Ectodermal cell (in vitro differentiated cells): Measurements from ENCODE around the gene SLC2A4.

ENCODE experiments used
- H3K27ac ChIP-seq: 2 replicates; pipeline ENCODE4 v1.7.0; 2013; ENCODE audit warnings: mild to moderate bottlenecking, low read depth, low read length; ENCODE audit not compliant: insufficient read depth, poor library complexity, severe bottlenecking
- H3K27me3 ChIP-seq: 2 replicates; pipeline ENCODE4 v1.7.0; 2013; ENCODE audit warnings: mild to moderate bottlenecking, low read length; ENCODE audit not compliant: insufficient read depth, control insufficient read depth, poor library complexity, severe bottlenecking
- H3K36me3 ChIP-seq: one replicate; pipeline ENCODE4 v1.7.0; 2013; ENCODE audit warnings: low read length; ENCODE audit not compliant: control insufficient read depth, insufficient read depth
- H3K4me1 ChIP-seq: one replicate; pipeline ENCODE4 v1.7.0; 2013; ENCODE audit warnings: low read length; ENCODE audit not compliant: control insufficient read depth, insufficient read depth
- H3K4me3 ChIP-seq: 2 replicates; pipeline ENCODE4 v1.7.0; 2013; ENCODE audit warnings: low read depth, low read length, control low read depth; ENCODE audit not compliant: insufficient read depth
- H3K9me3 ChIP-seq: 2 replicates; pipeline ENCODE4 v1.7.0; 2013; ENCODE audit warnings: mild to moderate bottlenecking, low read length, moderate library complexity; ENCODE audit not compliant: control insufficient read depth
- WGBS, 2 experiments: methylation state at CpG; one replicate each; pipeline ENCODE4 v1.1.7; 2013; ENCODE audit warnings: missing lambda C conversion rate in 2 of 2; 5-methylcytosine and 5-hydroxymethylcytosine counted together

SLC2A4 gene

GRCh38 chr17:7258731-7259554 lies 22.6 kb upstream of the SLC2A4 start:
- peaks cover 18% of the 10 kb centered on the region for H3K36me3 ChIP-seq

DNA sequence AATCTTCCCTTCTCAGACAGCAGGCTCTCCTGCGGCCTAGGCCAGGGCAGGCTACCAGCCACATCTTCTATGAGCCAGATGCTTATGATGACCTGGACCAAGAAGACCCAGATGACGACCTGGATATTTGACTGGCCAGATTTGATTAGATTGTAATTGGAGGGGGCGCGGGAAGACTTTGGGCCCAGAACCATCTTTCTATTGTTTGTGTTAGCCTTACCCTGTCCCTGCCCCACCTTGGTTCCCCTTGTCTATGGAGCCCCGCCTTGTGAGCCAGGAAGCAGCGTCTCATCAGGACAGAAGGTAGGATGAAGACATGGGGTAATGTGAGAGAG lies 22.0 kb upstream of the SLC2A4 start:
- H3K27ac ChIP-seq: no peak overlapping the region
- peaks cover 47% of the 10 kb centered on the region for H3K27me3 ChIP-seq
- no peak overlapping the region for H3K4me3 ChIP-seq
- H3K9me3 ChIP-seq: no peaks in the 10 kb centered on the region
- H3K4me1 ChIP-seq: peaks cover 9% of the 10 kb centered on the region
- peaks cover 13% of the 10 kb centered on the region for H3K36me3 ChIP-seq
- WGBS, 2 experiments: 90 to 94% methylated on average over 6 of the region's 6 CpGs

More at GRCh38 chr17:7258731-7259554, 22.6 kb upstream of the SLC2A4 start:
- Histone ChIP-seq H3K9me3 (no peaks in the 10 kb centered on the region), H3K27ac (no peak overlapping the region), H3K4me3 (no peak overlapping the region), H3K4me1 (peaks cover 9% of the 10 kb centered on the region), H3K27me3 (peaks cover 41% of the 10 kb centered on the region)
- 96 to 97% methylated on average over 7 of the region's 7 CpGs for WGBS, 2 experiments

DNA sequence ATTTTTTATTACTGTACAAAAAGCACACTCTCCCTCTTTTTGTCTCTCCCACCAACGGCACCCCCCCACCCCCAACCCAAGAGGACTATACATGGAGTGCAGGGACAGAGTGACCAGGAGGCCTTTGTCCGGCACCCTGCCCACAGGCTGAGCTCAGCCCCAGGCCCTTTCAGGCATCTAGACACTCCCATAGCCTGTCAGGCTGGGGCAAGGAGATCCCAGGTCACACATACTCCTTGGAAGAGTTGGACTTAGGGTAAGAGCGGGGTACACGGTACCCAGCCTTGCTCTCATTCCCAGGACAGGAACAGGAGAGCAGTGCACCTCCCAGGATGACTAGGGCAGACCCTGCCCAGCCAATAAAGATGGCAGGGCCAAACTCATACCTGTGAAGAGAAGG lies 21.4 kb upstream of the SLC2A4 start:
- H3K4me1 ChIP-seq: peaks cover 9% of the 10 kb centered on the region
- 92 to 97% methylated on average over 4 of the region's 4 CpGs for WGBS, 2 experiments
- H3K9me3 ChIP-seq: no peaks in the 10 kb centered on the region
- no peak overlapping the region for H3K27ac ChIP-seq
- H3K4me3 ChIP-seq: no peak overlapping the region
- H3K36me3 ChIP-seq: peaks cover 11% of the 10 kb centered on the region
- H3K27me3 ChIP-seq: peaks cover 50% of the 10 kb centered on the region

DNA sequence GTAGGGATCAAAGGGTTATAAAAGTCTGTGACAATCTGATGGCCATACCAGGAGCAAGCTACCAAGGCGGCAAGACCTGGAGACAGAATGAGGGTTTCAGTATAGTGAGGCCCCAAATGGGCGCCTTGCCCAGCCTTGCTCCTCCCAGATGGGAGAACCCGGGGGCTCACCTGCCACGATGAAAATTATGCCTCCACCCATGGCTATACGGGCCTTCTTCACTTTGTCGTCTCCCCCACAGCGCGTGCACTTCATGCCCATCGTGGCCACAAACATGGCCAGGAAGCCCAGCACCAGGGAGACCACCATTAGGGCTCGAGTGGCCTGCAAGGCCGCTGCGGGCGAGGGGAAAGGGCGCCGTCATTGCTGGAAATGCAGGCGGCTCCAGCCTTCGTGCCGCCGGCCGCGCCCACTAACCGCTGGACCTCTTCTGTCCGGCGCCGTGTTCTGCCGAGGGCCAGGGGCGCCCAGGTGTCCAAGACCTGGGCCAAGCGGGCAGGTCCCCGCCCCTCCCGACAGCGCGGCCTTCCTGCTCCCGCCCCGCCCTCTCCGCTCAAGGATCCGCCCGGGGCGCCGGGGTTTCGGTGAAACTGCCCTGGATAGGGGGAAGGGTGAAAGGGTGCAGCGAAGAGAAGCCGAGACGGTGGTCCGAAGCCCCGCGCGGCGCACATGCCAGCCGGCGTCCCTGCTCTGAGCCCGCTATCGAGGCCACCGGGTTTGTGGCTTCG lies 20.7 kb upstream of the SLC2A4 start:
- WGBS, 2 experiments: 11 to 13% methylated on average over 54 of the region's 54 CpGs
- Histone ChIP-seq H3K4me3 (peak overlapping the region; percentile 33), H3K36me3 (peaks cover 7% of the 10 kb centered on the region), H3K9me3 (no peaks in the 10 kb centered on the region), H3K27ac (no peak overlapping the region), H3K4me1 (peaks cover 9% of the 10 kb centered on the region), H3K27me3 (peaks cover 50% of the 10 kb centered on the region)

DNA sequence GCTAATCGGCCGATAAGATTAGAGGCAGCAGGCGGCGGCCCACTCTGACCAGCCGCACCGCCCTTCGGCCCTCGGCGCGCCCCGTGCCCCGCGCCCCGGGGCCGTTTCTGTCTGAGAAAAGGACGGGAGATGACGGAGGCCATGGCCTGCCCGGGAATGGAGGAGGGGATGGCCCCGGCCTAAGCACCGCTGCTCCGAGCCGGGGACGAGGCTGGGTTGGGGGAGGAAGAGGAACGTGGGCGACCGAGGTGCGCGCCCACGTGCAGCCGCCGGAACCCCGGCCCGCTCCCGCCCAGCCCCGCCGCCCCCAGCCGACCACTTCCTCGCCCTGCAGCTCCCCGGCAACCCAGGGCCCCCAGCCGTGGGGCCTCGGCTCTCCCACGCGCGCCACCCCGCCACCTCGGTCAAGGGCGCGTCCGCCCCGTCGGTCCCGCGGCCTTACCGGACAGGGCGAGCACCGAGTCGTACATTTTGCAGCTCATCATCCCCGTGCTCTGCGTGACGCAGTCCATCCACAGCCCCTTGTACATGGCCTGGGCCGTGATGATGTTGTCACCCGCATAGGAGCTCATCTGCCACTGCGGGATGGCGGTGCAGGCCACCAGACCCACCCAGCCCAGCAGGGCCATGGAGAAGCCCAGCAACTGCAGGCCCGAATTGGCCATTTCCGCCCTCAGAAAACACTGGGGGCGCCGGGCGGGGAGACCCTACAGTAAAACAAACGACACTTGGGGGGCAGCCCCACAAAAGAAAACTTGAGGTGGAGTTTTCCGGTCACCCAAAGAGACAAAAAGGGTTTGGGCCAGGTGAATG lies 19.9 kb upstream of the SLC2A4 start:
- H3K27me3 ChIP-seq: peaks cover 50% of the 10 kb centered on the region
- H3K9me3 ChIP-seq: no peaks in the 10 kb centered on the region
- H3K27ac ChIP-seq: no peak overlapping the region
- H3K4me1 ChIP-seq: peaks cover 9% of the 10 kb centered on the region
- H3K36me3 ChIP-seq: peaks cover 3% of the 10 kb centered on the region
- WGBS, 2 experiments: 7 to 9% methylated on average over 71 of the region's 71 CpGs
- peak overlapping the region; percentile 33 for H3K4me3 ChIP-seq

DNA sequence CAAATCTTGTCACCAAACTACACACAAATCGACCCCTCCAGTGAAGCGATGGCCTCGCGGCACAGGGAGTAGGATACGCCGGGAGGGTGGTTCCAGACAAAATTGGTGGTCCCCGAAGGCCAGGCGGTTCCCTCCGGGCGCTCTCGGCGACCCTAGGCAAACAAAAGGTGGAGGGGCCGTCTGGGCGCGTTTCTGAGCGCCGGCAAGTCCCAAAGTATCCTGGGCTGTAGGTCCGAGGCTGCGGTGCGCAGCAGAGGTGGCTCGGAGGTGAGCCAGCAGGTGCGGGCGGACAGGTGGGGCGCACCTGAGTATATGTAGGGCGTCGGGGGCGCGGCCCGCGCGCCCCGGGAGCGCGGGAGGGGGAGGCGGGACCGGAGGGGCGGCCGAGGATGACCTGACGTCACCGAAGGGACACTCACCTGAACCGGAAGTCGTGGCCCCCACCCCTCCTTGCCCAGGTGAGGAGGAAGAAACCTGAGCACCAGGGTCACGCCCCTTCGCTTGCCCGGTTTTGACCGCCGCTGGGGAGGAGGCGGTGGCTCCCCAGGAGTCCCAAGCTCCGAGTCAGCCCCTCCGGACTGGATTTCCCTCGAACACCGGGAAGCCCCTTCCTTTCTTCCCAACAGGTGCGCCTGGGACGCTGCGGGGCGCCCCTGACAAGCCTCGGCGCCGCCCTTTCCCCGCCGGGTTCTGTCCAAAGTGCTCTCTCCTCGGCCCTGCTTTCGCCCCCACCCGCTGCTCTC lies 19.2 kb upstream of the SLC2A4 start, which contains the start of gene CLDN7:
Gene CLDN7 (minus strand): TSS at position 287 of the 743 bp plus-strand sequence. CDS start 435 bp downstream, outside the sequence.
- no peak within 1 kb of the TSS for H3K27ac ChIP-seq
- H3K9me3 ChIP-seq: no peaks in the 10 kb centered on the region
- H3K36me3 ChIP-seq: no peaks in the 10 kb centered on the region
- peaks cover 50% of the 10 kb centered on the region for H3K27me3 ChIP-seq
- 1 to 2% methylated on average over 64 of the region's 64 CpGs for WGBS, 2 experiments
- H3K4me3 ChIP-seq: peak within 1 kb of the TSS; percentile 33
- peaks cover 9% of the 10 kb centered on the region for H3K4me1 ChIP-seq

DNA sequence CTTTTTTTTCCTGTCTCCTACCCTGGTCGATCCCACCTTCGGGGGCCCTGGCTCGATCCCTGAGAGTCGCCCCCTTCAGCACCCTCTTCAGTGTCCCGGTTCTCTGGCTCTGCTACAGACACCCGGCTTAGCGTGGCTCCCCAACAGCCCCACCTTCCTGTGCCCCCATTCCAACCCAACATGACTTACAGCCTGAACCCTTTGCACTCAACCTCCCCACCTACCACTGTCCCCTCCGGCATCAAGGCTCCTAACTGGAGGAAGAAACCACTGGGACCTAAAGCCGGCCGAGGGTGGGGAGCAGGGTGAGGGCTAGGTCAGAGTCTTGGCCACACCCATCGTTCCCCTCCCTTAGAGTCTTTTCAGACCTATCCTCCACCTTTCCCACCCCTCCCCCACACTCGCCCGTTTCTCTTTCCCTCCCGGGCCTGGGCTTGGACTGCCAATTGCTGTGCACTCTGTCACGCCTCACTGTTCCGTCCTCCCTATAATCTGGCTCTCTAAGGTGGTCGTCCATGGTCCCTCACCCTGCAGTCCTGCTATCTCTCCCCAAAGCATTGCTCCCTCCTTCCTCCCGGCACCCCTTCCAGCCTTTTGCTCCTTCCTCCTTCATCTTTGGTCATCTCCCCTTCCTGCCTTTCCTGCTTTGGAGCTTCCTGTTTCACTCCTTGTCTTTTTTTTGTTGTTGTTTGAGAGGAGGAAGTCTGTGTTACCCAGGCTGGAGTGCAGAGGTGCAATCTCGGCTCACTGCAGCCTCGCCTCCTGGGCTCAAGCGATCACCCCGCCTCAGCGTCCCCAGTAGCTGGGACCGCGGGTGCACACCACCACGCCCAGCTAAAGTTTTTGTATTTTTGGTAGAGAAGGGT lies 18.4 kb upstream of the SLC2A4 start:
- H3K27ac ChIP-seq: no peak overlapping the region
- peak overlapping the region; percentile 30 for H3K4me3 ChIP-seq
- WGBS, 2 experiments: 16 to 18% methylated on average over 26 of the region's 26 CpGs
- no peaks in the 10 kb centered on the region for H3K9me3 ChIP-seq
- no peaks in the 10 kb centered on the region for H3K36me3 ChIP-seq
- H3K4me1 ChIP-seq: peaks cover 9% of the 10 kb centered on the region
- H3K27me3 ChIP-seq: peaks cover 50% of the 10 kb centered on the region

DNA sequence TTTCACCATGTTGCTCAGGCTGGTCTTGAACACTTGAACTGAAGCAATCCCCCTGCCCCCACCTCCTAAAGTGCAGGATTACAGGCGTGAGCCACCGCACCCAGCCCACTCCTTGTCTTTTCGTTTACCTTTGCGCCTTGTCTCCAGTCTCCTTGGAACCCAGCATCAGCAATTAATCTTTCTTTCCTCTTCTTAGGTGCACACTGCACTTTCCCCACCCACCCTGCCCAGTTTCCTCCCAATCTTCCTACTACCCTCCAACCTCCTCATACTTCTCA lies 17.8 kb upstream of the SLC2A4 start:
- peaks cover 50% of the 10 kb centered on the region for H3K27me3 ChIP-seq
- WGBS, 2 experiments: 61 to 77% methylated on average over 4 of the region's 4 CpGs

DNA sequence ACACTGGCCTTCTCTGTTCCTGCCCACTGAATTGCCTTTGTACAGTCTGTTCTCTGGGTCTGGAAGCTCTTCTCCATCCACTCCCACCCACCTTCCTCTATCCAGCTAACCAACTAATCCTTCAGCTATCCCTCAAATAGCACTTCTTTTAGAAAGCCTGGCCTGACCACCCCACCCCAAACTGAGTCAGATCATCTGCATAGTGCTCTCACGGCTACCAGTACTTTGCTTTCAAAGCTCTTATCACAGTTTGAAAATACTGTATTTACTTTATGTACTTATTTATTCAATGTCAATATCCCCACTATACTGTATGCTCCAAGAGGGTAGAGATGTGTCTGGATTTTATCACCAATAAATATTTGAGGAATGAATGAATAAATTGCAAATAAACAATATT lies 14.7 kb upstream of the SLC2A4 start:
- H3K27ac ChIP-seq: no peak overlapping the region

More for the DNA sequence above, 17.8 kb upstream of the SLC2A4 start:
- H3K4me3 ChIP-seq: no peak overlapping the region
- H3K9me3 ChIP-seq: no peaks in the 10 kb centered on the region
- H3K36me3 ChIP-seq: no peaks in the 10 kb centered on the region
- H3K27ac ChIP-seq: no peak overlapping the region
- peaks cover 9% of the 10 kb centered on the region for H3K4me1 ChIP-seq

More for the DNA sequence above, 14.7 kb upstream of the SLC2A4 start:
- H3K4me1 ChIP-seq: peaks cover 5% of the 10 kb centered on the region
- H3K4me3 ChIP-seq: no peak overlapping the region
- 85% methylated on average over 1 of the region's 1 CpG; no CpG with 5 or more reads in 1 of the 2 experiments for WGBS, 2 experiments
- peaks cover 31% of the 10 kb centered on the region for H3K27me3 ChIP-seq
- no peaks in the 10 kb centered on the region for H3K9me3 ChIP-seq
- H3K36me3 ChIP-seq: no peaks in the 10 kb centered on the region
